K562 (cell line): ENCODE measurements around the gene ISYNA1. TPM values are rescaled to one million over a fixed set of nuclear protein-coding genes. Genes with fewer than 3 reads are reported as not detected.

ENCODE experiments used
- ASH1L ChIP-seq: fragments of 450-650 bp; IDR thresholded peaks from 2 replicates; pipeline ENCODE4 v1.6.1; 2018; ENCODE audit warnings: borderline replicate concordance, mild to moderate bottlenecking, low read depth; ENCODE audit not compliant: partially characterized antibody
- CCAR2 ChIP-seq: fragments of 200-400 bp; formaldehyde crosslinking; IDR thresholded peaks from 2 replicates; pipeline ENCODE4 v1.6.1; 2017; ENCODE audit warnings: mild to moderate bottlenecking, low read depth, low read length
- CXXC5 ChIP-seq: fragments of 250-450 bp; sonication (Bioruptor Pico); IDR thresholded peaks from 2 replicates; pipeline ENCODE4 v1.8.0; 2022; ENCODE audit warnings: inconsistent platforms, mild to moderate bottlenecking, moderate library complexity
- DACH1 ChIP-seq: fragments of 450-650 bp; IDR thresholded peaks from 2 replicates; pipeline ENCODE4 v1.6.1; 2018; ENCODE audit not compliant: partially characterized antibody
- DNMT1 ChIP-seq: fragments of 450-650 bp; IDR thresholded peaks from 2 replicates; pipeline ENCODE4 v1.6.1; 2016; ENCODE audit warnings: antibody characterized with exemption, mild to moderate bottlenecking
- E2F5 ChIP-seq: sonication (generic); formaldehyde crosslinking; IDR thresholded peaks from 2 replicates; pipeline ENCODE4 v1.8.0; 2022; ENCODE audit warnings: mild to moderate bottlenecking, missing genetic modification reagents
- EZH2 ChIP-seq: IDR thresholded peaks from 2 replicates; pipeline ENCODE4 v1.6.1; 2012; ENCODE audit warnings: low read depth, mild to moderate bottlenecking, inconsistent platforms, low read length, borderline replicate concordance
- HDAC3 ChIP-seq: fragments of 450-650 bp; IDR thresholded peaks from 2 replicates; pipeline ENCODE4 v1.6.1; 2018; ENCODE audit warnings: borderline replicate concordance, mild to moderate bottlenecking, moderate library complexity; ENCODE audit not compliant: partially characterized antibody
- HNRNPK ChIP-seq: fragments of 200-400 bp; formaldehyde crosslinking; IDR thresholded peaks from one replicate; pipeline ENCODE4 v1.6.1; 2018; ENCODE audit warnings: mild to moderate bottlenecking, low read depth, low read length; ENCODE audit not compliant: poor library complexity, severe bottlenecking
- IRF2 ChIP-seq: sonication (generic); formaldehyde crosslinking; IDR thresholded peaks from 2 replicates; pipeline ENCODE4 v1.8.1; 2022; ENCODE audit warnings: mild to moderate bottlenecking, missing genetic modification reagents
- KAT8 ChIP-seq: fragments of 450-650 bp; IDR thresholded peaks from 2 replicates; pipeline ENCODE4 v1.6.1; 2016; ENCODE audit warnings: low read depth, mild to moderate bottlenecking
- KLF10 ChIP-seq: fragments of 250-450 bp; sonication (Bioruptor Pico); IDR thresholded peaks from 2 replicates; pipeline ENCODE4 v1.6.1; 2021; ENCODE audit warnings: matching md5 sums
- L3MBTL2 ChIP-seq: fragments of 450-650 bp; IDR thresholded peaks from 2 replicates; pipeline ENCODE4 v1.6.1; 2016; ENCODE audit warnings: mild to moderate bottlenecking, moderate library complexity
- NCOA2 ChIP-seq, 2 experiments: fragments of 450-650 bp; IDR thresholded peaks; 2 replicates each; pipeline ENCODE4 v1.6.1; 2018; ENCODE audit warnings: mild to moderate bottlenecking in 2 of 2, moderate library complexity in 1 of 2; ENCODE audit not compliant: partially characterized antibody in 2 of 2
- NEUROD1 ChIP-seq: fragments of 150-350 bp; IDR thresholded peaks from 2 replicates; pipeline ENCODE4 v1.6.1; 2014; ENCODE audit warnings: borderline replicate concordance, low read length, low read depth; ENCODE audit not compliant: partially characterized antibody
- NFE2 ChIP-seq: IDR thresholded peaks from 2 replicates; pipeline ENCODE4 v1.6.1; 2014; ENCODE audit warnings: antibody characterized with exemption, low read depth
- NONO ChIP-seq, 2 experiments: fragments of 200-400 bp in 1 of 2; fragments of 450-650 bp in 1 of 2; formaldehyde crosslinking in 1 of 2; IDR thresholded peaks; 2 replicates each; pipeline ENCODE4 v1.6.1; 2017; ENCODE audit warnings: low read depth in 2 of 2, mild to moderate bottlenecking in 2 of 2, moderate library complexity in 2 of 2, low read length in 1 of 2
- PHB ChIP-seq: fragments of 250-450 bp; sonication (Bioruptor Pico); IDR thresholded peaks from 2 replicates; pipeline ENCODE4 v1.5.0; 2021
- PHF20 ChIP-seq: fragments of 450-650 bp; IDR thresholded peaks from 2 replicates; pipeline ENCODE4 v1.6.1; 2018; ENCODE audit not compliant: partially characterized antibody
- SIN3B ChIP-seq: fragments of 450-650 bp; IDR thresholded peaks from 2 replicates; pipeline ENCODE4 v1.6.1; 2017; ENCODE audit warnings: low read depth, mild to moderate bottlenecking, moderate library complexity
- SP2 ChIP-seq: IDR thresholded peaks from 2 replicates; pipeline ENCODE4 v1.6.1; 2011; ENCODE audit warnings: mild to moderate bottlenecking, low read depth, low read length, moderate library complexity; ENCODE audit not compliant: poor library complexity, severe bottlenecking; ENCODE audit errors: extremely low read depth
- SUPT5H ChIP-seq: fragments of 450-650 bp; IDR thresholded peaks from 2 replicates; pipeline ENCODE4 v1.6.1; 2016
- UBTF ChIP-seq, 2 experiments: IDR thresholded peaks; 2 replicates each; pipeline ENCODE4 v1.6.1; 2012; ENCODE audit warnings: improper control_type of control experiment in 2 of 2, low read depth in 2 of 2, low read length in 2 of 2, borderline replicate concordance in 1 of 2
- XRCC3 ChIP-seq: fragments of 450-650 bp; IDR thresholded peaks from 2 replicates; pipeline ENCODE4 v1.6.1; 2017; ENCODE audit warnings: mild to moderate bottlenecking, moderate library complexity
- ZNF197 ChIP-seq: fragments of 200-800 bp; sonication (Bioruptor generic); IDR thresholded peaks from 2 replicates; pipeline ENCODE4 v1.6.1; 2016; ENCODE audit warnings: low read depth, missing genetic modification characterization, missing compliant biosample characterization
- ZNF311 ChIP-seq: fragments of 250-450 bp; sonication (Bioruptor Pico); IDR thresholded peaks from 2 replicates; pipeline ENCODE4 v1.4.0; 2020; ENCODE audit warnings: mild to moderate bottlenecking, moderate library complexity
- ZNF551 ChIP-seq: fragments of 250-450 bp; sonication (Bioruptor Pico); IDR thresholded peaks from 2 replicates; pipeline ENCODE4 v1.5.0; 2021; ENCODE audit warnings: mild to moderate bottlenecking, moderate library complexity
- ZSCAN32 ChIP-seq: fragments of 450-650 bp; formaldehyde crosslinking; IDR thresholded peaks from 2 replicates; pipeline ENCODE4 v1.4.0; 2020; ENCODE audit warnings: mild to moderate bottlenecking, moderate library complexity
- polyA plus RNA-seq, 8 experiments: library from polyadenylated mRNA; depleted of rRNA in 4 of 8; stranded (reverse) in 5 of 8; unstranded in 3 of 8; fragments of >200 nt; fragmentation: Nextera tagmentation in 2 of 8; fragmentation: Illumina TruSeq in 1 of 8; extraction: Ambion mirVana in 2 of 8; extraction: Trizol in 1 of 8; gene quantifications; 2 replicates each; pipeline versions ENCODE4 v1.2.1 to v1.2.3, GENCODE V29; 2011 to 2014; ENCODE audit warnings: inconsistent platforms in 1 of 8, missing spikeins in 1 of 8
- total RNA-seq, 7 experiments: library from RNA; depleted of rRNA in 6 of 7; stranded (reverse); fragments of >200 nt in 6 of 7; fragmentation: Illumina TruSeq in 2 of 7; extraction: Trizol in 2 of 7; gene quantifications; 2 replicates each; pipeline versions ENCODE4 v1.2.1 to v1.2.3, GENCODE V29; 2011 to 2021; ENCODE audit warnings: low replicate concordance in 1 of 7

The ISYNA1 gene
- total and polyA plus RNA-seq, 9 of the 15 experiments (the other 6 are each of a cell fraction or from before 2014, with no cell fraction given), result 21.8 to 460 (median 93.2) TPM

- 0 out of 2 replicates have a peak, but pooled peaks have one; percentile 21 for TF ChIP-seq ZSCAN32 (CRISPR knock-in tag)
- TF ChIP-seq NEUROD1, result no peak
- TF ChIP-seq PHB (CRISPR knock-in tag), result peak; percentile 68; the same call in 1 of the 2 replicates
- no peak for TF ChIP-seq DNMT1
- no peak for TF ChIP-seq CCAR2
- TF ChIP-seq NCOA2 (IDR thresholded peaks at IDR 0.05; ENCODE audit: partially characterized antibody in 2 of 2), result no peak
- TF ChIP-seq HDAC3, result no peak
- TF ChIP-seq ASH1L, result no peak
- no peak for TF ChIP-seq IRF2
- TF ChIP-seq XRCC3, result no peak
- no peak for TF ChIP-seq CXXC5 (CRISPR knock-in tag)
- no peak for TF ChIP-seq UBTF (IDR thresholded peaks at IDR 0.05; ENCODE audit: borderline replicate concordance in 1 of 2, low read depth in 2 of 2, low read length in 2 of 2)
- no peak for TF ChIP-seq KLF10 (CRISPR knock-in tag)
- TF ChIP-seq EZH2, result no peak
- 0 out of 2 replicates have a peak, but pooled peaks have one; percentile 37 for TF ChIP-seq E2F5
- TF ChIP-seq DACH1, result no peak
- TF ChIP-seq ZNF197 (CRISPR knock-in tag), result peak; percentile 36; the same call in 1 of the 2 replicates
- TF ChIP-seq SIN3B, result peak; percentile 38; the same call in 1 of the 2 replicates
- peak; percentile 16; the same call in 1 of the 2 replicates for TF ChIP-seq SUPT5H
- no peak for TF ChIP-seq SP2
- TF ChIP-seq PHF20, result no peak
- no peak for TF ChIP-seq NFE2
- no peak for TF ChIP-seq ZNF311 (CRISPR knock-in tag)
- TF ChIP-seq NONO (IDR thresholded peaks at IDR 0.05; ENCODE audit: low read depth in 2 of 2, low read length in 1 of 2), result 0 out of 4 replicates have a peak, but pooled peaks of 1 of the 2 experiments have one; percentile 32
- TF ChIP-seq KAT8, result no peak
- TF ChIP-seq HNRNPK, result no peak
- no peak for TF ChIP-seq L3MBTL2
- no peak for TF ChIP-seq ZNF551 (CRISPR knock-in tag)
Measured at GRCh38 chr19:18386543-18387271, 51.2 kb downstream of the ISYNA1 start (continued).
